Stimulated activated CD4-positive, alpha-beta T cell treated with anti-CD3 and anti-CD28 coated beads, TNF-alpha, amount 100 ng/mL, for 48 hours (primary cell): ENCODE results near the gene BMPER.
"Not testable (repeated sequence)": the region's sequence is repeated elsewhere in the genome, so short reads cannot be mapped to it uniquely, and the experiment has no call there.

Experiments
- DNase-seq, 3 donors: peaks; one replicate each; pipeline ENCODE4 v3.0.0-alpha.2; 2020; ENCODE audit warnings: low read depth in 3 of 3

Gene BMPER

DNA sequence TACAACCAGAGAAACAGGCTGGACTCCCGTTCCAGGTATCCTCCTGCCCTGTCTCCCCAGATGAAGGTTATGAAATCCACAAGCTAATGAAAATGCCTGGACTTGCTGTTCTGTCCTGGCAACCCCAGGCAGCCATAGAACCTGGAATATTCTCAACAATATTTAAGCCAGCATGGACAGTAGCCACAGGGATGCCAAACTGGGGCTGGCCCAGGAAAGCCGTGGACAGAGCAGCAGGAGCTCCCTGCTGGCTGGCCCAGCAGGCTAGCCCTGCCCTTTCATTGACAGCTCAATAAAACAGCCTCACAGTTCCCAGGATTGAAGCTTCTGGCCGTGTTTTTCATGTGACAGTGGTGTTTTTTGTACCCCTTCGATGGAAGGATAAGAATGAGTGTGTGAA is 230.6 kb downstream of the BMPER start:
- no peak for DNase-seq

DNA sequence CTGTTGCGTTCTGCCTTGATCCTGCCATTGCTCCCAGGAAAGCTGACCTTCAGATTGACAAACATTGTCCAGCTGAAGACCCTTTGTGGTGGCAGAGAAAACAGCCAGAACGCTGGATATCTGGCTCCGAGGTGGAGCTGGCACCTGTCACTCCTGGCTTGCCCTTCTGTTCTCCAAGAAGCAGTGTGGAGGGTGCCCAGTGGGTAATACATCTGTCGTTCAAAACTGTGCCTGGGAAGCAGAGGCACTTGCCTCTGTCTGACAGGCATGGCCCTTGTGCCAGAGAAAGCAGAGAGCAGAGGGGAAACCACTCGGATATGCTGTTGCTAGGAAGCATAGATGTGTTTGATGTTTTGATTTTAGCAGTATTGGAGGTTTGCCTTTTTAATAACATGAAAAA is 231.4 kb downstream of the BMPER start:
- no peak for DNase-seq

DNA sequence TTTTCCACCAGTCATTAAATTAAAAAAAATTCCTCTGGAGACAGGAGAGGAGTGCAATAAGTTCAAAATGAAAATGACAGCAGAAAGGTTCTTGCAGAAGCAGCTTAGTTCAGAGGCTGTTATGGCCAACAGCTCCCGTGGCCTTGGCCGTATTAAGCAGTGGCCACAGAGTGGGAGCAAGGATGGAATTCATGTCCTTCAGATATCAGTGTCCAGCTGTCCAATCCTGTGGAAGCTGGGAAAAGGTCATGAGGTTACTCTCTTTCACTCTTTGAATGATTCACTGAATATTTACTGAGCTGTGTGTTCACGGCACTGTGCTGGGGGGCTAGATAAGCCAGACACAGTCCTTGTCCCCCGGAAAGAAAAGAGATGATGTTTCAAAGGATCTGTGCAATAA is 231.8 kb downstream of the BMPER start:
- no peak for DNase-seq

DNA sequence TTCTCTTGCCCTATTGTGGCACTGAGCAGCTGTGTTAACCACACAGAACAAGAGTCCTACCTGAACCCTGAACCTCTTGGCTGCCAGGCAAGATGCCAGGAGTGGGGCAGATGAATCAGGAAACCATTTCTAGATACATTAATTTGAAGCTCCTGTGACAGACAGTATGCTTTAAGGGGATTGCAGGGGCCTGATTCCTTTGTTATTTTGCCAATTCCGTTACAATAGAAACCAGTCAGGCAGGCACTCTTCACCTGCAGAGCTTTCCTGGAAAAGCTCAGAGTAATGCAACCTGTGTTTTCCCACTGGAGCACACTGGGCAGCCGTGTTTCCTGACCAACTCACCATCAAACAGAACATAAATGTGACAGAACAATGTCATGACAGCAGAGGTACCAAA is 233.1 kb downstream of the BMPER start:
- DNase-seq = no peak

DNA sequence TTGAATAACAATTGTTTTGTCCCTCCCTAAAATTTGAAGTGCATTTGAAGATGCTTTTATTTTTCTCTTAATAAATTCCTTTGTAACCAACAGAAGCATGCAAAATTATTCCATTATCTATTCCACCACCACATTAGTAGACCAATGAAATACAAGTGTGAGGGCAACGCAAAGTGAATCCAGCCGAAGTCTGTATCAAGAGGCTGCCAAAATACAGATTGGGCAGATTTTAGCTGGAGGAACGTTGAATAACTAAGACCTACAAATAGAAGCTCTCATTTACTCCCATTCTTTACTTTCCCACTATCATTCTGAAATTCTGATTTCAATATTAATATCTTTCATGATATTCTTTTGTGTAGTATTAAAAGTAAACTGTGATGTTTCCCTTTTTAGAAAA is 233.7 kb downstream of the BMPER start:
- DNase-seq = no peak

DNA sequence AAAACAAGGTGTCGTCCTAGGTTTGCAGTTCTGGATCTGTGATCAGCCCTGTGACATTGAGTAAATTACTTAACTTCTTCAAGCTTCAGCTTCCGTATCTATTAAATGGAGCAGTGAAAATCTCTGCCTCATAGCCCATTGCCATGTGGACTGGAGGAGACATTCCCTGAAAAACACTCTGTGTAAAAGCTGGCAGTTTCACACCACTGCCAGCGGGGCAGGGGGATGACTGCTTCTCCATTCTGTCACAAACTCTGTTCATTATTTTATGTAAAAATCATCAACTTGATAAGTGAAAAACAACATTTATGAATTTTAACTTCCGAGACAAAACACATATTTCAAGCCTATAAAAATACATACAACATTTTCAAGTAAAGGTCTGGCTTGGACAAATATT is 234.7 kb downstream of the BMPER start:
- no peak for DNase-seq

DNA sequence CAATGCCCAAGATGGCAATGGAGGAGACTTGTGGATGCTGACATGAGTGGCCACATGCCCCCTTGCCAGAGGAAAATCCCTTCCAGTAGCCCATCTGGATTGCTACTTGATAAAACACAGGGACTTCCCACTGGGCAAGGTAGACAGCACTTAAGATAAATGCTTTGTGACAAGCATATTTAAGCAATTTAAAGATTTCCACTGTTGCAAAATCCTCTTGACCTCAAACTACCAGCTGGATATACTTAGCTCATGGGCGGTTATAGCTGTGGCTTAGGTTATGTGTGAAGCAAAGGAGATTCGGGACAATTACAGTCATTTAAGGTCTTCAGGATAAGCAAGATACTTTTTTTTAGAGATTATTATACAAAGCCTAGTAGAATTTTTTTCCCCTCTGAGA is 238.1 kb downstream of the BMPER start:
- no peak for DNase-seq

DNA sequence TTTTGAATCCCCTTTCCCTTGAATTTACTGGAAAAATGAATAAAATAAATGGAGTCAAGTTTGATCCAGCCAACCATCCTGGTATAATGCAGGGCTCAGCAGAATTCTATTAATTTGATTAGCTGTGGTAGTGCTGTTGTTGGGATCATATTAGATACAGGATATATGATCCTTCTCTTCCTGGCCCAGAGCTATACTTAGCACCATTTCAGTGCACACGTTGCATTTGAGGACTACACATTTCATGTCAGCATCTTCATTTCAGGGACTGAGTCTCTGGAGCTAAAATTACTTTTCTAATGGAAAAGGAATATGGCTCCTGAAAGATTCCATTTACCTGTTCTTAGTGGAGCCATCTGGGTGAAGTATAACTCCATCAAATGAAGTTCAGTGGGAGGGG is 240.3 kb downstream of the BMPER start:
- no peak for DNase-seq

DNA sequence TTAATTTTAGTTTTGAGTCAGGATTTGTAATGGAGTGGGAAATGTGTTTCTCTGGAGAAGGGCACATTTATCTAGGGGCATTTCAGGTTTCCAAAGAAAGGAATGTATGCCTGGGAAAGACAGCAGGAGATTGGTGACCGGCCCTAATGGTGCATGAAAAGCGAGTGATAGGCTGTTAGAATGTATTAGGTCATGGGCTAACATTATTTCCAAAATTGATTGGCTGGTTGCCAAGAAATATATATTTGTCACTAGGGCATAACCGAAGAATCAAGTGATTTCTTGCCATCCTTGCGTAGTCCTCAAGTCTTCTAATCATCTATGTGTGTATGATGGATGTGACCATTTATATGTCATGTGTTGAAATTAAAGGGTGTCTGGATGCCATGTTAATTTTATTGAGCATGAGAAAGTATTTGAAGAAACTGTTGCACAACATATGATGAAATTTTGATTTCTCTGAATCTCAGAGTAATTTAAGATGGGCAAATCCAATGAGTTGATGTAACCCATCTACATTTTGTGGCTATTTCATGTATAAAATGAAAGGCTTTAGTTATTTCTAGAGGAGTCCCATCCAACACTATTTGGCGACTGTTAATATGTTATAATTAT is 248.4 kb downstream of the BMPER start:
- no peak for DNase-seq

DNA sequence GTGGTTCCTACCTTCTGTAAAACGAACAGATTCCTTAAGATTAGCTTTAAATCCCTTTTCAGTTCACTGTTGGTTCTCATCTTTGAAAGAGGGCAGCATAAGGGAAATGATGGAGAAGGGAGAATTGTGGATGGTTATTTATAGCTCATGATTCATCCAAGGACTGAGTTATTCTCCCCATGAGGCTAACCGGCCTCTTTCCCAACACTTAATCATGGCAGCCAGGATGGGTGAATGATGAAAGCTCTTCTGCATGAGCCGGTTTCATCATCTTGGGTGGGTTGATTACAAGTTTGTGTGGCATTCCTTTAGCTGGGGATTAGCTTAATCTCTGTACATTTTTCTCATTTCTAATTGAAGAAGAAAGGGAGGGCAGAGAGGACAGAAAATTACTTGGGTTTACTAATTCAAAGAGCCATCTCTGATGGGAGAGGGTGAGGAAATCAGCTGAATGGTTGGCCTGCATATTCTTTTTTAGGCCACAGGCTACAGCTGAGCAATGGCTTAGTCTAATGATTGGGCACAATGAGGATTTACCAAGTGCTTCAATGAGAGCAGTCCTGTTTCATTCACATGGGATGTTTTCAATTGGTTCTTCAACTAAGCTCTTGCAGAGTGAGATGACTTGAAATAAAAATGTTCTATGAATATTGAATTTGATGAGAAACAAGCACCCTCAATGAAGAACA is 250.0 kb downstream of the BMPER start:
- DNase-seq = no peak

DNA sequence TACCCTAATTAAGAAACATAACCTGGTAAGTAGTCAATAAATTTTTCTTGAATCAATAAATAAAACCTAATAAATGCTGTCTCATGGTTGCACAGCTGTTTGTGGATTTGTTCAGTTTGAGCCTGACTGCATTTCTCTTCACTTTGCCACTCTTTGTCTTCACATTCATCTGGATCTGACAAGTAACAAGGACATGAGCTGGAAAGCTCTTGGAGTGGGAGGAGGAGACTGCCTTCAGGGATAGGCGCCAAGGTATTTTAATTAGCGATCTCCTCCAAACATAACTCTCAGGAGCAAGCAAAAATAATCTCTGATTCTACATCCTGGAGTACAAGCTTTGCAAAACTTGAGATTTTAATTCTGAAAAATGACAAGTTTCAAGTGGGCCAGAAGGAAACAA is 251.0 kb downstream of the BMPER start:
- no peak for DNase-seq

DNA sequence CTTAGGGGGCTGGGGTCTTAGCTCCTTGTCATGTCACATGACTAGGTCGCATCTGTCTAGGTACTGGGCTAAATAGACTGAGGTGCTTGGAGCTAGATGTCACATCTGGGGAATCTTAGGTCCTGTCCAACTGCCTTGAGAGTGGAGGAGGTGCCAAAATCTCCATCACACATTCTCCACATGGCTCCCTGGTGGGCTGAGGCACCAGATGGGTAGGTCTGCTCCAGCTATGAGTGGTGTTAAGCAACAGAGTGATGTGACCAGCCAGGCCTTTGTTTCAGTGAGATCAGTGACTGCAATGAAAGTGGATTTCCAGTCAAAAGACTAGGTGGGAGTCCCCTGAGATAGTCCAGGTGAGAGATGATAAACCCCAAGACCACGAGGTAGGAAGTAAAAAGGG is 251.8 kb downstream of the BMPER start:
- DNase-seq = no peak

DNA sequence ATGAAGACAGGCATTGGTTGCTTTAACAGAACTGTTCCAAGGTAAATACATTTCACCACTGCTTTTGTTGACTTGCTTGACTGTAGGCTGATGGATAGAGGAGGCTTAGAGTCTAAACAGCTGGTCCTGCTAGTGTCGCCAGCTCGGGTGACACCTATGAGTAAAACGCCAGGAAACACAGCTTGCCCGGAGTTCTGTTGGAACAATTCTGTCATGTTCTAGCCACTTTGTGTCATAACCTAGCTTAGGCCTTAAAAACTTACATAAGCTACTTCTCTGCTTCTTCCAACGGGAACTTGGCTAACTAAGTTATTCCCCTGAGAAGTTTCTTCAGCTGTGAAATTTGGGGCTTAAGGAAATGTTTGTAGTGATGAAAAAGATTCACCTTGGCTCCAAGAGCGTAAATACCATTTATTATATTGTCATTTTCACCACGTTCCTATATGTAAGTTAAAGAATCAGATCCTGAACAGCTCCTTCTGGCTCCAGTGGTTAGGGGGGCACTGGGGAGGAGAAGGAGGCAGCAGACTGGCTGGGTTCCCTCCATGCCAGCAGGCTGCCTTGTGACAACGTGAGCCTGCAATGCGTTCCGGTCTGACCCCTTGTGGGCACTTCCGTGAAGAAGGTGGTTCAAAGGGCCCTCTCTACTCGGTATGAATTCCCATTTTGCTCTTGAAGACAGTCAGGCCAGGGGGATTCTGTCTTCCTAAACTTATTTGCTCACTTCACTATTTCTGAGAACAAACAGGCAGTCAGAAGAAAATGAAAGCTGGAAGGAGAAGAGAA is 253.2 kb downstream of the BMPER start:
- no peak for DNase-seq

DNA sequence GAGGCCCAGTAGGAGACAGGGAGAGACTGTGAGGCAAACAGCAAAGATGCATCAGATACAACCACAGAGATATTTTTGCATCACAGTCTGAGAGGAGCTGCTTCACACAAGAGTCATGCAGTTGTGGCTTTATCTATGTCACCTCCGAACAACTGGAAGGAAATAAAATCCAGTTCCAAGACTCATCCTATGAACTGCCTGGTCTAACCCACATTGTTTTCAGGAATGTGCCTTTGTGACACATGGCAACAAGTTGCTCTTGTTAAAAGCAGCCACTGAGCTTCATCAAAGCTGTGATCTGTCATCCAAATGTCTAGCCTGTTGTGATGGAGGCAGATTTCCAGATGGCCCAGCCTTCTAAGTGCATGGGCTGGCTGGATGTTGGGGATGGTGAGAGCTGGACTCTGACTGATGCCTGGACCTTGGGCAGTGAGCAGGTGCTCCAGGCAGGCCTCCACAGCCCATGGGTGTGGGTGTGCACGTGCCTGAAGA is 255.0 kb downstream of the BMPER start:
- DNase-seq = no peak

DNA sequence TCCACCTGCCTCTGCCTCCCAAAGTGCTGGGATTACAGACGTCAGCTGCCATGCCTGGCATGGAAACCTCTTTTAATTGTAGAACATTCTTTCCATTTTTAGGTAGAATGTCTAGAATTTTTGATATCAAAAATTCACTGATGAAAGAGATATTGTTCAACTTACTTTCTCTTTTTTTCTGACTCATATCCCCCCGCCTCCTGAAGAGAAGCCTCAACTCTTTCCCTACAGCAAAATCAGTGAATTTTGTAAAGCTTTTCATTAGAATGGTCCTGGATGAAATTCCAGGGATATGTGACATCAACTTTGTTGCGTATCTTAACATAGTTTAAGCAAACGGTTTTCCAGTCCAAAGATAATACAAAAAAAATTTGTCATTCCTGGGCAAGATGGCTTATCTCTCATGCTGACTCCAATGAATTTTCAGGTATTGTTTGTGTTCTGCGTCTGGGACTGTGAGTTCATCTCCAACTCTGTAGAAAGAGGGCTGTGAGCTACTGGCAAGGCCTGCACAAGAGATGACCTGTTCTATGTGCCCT is 256.8 kb downstream of the BMPER start:
- no peak for DNase-seq

DNA sequence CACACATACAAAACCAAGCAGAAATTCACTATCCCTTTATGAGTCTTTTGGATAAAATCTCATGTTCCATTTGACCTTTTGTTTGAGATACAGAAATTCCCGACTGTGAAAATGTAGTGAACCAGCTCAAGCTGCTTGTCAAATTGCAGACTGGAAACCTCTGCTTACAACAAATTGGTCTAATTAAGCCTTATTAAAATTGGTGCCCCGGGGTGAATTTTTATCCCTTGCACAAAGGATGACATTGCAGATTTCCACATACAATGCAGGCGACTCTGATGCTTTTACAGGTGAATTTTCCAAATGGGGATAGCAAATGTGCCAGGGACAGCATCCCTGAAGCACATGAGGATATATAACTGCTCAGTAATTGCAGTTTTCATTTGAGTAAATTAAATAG is 257.3 kb downstream of the BMPER start:
- DNase-seq = no peak

DNA sequence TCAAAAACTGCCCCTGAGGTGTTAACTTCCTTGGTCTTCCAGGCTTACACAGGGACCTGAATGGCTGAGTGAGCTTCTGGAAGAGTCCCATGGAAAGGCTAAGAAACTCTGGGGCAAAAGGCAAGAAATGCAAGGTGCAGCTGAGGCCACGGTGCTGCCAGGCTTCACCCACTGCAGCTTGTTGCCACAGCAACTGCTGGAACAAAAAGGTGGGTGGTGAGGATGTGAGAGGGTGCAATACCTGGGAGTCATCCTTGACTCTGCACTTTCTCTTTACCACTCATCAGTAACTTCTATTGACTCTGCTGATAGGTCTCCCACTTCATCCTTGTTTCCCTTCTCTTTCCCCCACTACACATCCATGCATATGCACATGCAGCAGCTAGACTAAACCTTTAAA is 258.6 kb downstream of the BMPER start:
- no peak for DNase-seq

DNA sequence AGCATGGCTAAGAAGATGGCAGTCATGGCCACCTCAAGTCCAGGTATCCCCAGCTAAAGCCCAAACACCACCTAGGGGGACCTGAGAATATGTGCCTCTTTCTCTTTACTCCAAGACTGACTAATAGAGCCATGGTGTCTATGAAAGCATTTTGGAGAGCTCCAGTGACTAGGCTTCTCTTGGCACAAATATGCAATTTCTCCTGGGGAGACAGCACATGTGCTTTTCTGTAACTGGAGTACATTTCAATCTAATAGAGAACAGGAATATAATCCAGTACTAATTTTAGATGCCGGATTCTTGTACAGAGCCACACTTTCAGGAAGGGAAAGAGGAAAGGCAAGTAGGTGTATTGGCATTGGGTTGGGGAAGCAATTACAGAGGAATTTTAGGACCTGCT is 260.1 kb downstream of the BMPER start:
- DNase-seq = no peak

DNA sequence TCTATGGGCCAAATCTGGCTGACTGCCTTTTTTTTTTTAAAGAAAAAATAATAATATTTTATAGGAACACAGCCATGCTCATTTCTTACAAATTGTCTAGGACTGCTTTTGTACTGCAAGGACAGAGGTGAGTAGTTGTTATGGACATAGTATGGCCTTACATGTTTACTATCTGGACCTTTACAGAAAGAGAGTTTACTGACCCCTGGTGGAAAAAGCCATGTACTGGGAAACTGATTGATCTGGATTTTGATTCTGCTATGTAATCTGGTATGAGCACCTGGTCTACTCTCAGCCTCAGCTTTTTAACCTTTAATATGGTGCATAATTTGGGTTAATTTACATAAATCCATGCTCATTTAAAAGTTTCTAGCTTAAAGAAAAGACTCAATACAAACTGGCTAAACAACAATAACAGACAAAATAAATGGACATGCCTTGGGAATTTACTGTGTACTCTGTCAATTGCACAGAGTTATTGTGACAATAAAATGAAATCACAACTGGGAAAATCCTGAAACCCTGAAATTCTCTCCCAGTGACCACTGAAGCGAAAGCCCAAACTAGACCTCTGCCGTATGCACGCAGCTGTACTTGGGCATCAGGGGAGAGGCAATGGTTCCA is 260.7 kb downstream of the BMPER start:
- no peak for DNase-seq

DNA sequence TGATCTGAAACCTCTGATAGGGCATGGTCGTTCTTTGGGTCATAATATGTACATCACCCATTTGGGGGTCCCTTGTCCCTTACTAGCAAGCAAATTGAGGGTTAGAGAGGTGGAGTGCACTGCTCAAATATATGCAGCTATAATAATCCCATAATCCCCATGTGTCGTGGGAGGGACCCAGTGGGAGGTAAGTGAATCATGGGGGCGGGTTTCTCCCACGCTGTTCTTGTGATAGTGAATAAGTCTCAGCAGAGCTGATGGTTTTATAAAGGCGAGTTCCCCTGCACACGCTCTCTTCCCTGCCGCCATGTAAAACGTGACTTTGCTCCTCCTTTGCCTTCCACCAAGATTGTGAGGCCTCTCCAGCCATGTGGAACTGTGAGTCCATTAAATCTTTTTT is 262.7 kb downstream of the BMPER start:
- no peak for DNase-seq

DNA sequence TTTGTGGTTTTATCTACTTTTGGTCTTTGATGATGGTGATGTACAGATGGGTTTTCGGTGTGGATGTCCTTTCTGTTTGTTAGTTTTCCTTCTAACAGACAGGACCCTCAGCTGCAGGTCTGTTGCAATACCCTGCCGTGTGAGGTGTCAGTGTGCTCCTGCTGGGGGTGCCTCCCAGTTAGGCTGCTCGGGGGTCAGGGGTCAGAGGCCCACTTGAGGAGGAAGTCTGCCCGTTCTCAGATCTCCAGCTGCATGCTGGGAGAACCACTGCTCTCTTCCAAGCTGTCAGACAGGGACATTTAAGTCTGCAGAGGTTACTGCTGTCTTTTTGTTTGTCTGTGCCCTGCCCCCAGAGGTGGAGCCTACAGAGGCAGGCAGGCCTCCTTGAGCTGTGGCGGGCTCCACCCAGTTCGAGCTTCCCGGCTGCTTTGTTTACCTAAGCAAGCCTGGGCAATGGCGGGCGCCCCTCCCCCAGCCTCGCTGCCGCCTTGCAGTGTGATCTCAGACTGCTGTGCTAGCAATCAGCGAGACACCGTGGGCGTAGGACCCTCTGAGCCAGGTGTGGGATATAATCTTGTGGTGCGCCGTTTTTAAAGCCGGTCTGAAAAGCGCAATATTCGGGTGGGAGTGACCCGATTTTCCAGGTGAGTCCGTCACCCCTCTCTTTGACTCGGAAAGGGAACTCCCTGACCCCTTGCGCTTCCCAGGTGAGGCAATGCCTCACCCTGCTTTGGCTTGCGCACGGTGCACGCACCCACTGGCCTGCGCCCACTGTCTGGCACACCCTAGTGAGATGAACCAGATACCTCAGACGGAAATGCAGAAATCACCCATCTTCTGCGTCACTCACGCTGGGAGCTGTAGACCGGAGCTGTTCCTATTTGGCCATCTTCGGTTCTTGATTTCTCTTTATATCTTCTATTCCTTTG is 269.6 kb downstream of the BMPER start:
- not testable (repeated sequence) for DNase-seq
